Activated CD8-positive, alpha-beta T cell treated with anti-CD3 and anti-CD28 coated beads for 36 hours (primary cell): ENCODE results near the gene SMIM5. TPM values are rescaled to one million over a fixed set of nuclear protein-coding genes. Genes with fewer than 3 reads are reported as not detected.

Source experiments
- ATAC-seq: fragments of 200-7000 bp; cut with Tn5 transposase; one replicate; pipeline ENCODE4 v1.10.0; 2021; ENCODE audit warnings: mild to moderate bottlenecking, moderate library complexity
- CTCF ChIA-PET: fragments of 350-600 bp; sonication (Branson Sonifier 250); formaldehyde crosslinking; loops from one replicate; lab custom pipeline; 2021; ENCODE audit warnings: antibody characterized with exemption; lab: Charles Lee
- POLR2A ChIA-PET: fragments of 350-600 bp; sonication (Branson Sonifier 250); formaldehyde crosslinking; loops from one replicate; lab custom pipeline; 2021; ENCODE audit warnings: antibody characterized with exemption; lab: Charles Lee
- DNase-seq: peaks from one replicate; pipeline ENCODE4 v3.0.0-alpha.2; 2020
- H3K27ac Mint-ChIP-seq: one replicate; pipeline ENCODE4 v1.8.0; 2021; ENCODE audit warnings: mild to moderate bottlenecking, mixed read lengths
- H3K27me3 Mint-ChIP-seq: one replicate; pipeline ENCODE4 v1.8.0; 2021; ENCODE audit warnings: mixed read lengths
- H3K36me3 Mint-ChIP-seq: one replicate; pipeline ENCODE4 v1.8.0; 2021; ENCODE audit warnings: low read depth, mixed read lengths
- H3K4me1 Mint-ChIP-seq: one replicate; pipeline ENCODE4 v1.8.0; 2021; ENCODE audit warnings: low read depth, mixed read lengths
- H3K4me3 Mint-ChIP-seq: one replicate; pipeline ENCODE4 v1.8.0; 2021; ENCODE audit warnings: mild to moderate bottlenecking, moderate library complexity, mixed read lengths
- H3K9me3 Mint-ChIP-seq: one replicate; pipeline ENCODE4 v1.8.0; 2021; ENCODE audit warnings: mixed read lengths
- intact Hi-C: fragments of 100-400 bp; cut with micrococcal nuclease; formaldehyde crosslinking; loops from one replicate; pipeline ENCODE4 v1.10.0; 2022
- total RNA-seq, 2 experiments: library from RNA; stranded (reverse); gene quantifications; one replicate each; pipeline ENCODE4 v1.2.3, GENCODE V29; 2021
- TF ChIP-seq, protein P1 (sequence below): fragments of 200-600 bp; IDR thresholded peaks from one replicate; pipeline ENCODE4 v1.8.0; 2022; ENCODE audit warnings: antibody characterized with exemption, mild to moderate bottlenecking

Gene SMIM5
- total RNA-seq, 2 experiments from 2014 or later: 0.07 to 0.25 TPM

DNA sequence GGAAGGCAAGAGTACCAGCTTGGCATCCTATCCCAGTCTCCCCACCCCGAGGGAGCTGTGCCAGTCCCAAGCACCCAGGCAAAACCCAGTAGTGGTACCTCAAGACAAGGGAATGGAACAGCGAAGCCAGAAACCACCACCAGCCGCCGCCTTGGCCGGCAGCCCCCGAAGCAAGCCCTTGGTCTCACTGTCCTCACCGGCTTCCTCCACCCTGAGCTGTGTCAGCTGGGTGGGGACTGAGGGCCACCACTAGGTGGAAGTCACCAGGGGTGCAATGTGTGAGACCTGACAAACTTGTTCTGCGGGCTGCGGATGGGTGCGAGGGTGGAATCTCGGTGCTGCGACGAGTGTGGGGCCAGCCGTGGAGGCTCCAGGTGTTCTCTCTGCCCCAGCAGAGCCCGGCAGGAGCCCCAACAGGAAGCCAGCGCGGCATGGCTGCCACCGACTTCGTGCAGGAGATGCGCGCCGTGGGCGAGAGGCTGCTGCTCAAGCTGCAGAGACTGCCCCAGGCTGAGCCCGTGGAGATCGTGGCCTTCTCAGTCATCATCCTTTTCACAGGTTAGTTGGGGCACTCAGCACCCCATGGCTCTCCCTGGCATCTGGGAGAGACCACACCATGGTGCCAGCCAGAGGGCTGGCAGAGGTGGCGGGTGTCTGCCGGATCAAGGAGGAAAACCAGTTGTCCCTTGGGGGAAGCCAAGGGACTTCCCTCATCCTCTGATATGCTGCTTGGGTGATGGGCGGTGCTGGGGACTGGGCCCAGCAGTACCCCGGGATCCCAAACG, 6.7 kb downstream of the SMIM5 start:
- Mint-ChIP-seq H3K27me3 (no peaks in the 10 kb centered on the region), H3K36me3 (no peaks in the 10 kb centered on the region), H3K9me3 (no peaks in the 10 kb centered on the region), H3K4me3 (no peak overlapping the region), H3K4me1 (no peaks in the 10 kb centered on the region), H3K27ac (no peak overlapping the region)
- intact Hi-C loops: no loop called here
- DNase-seq (no peak), ATAC-seq (no peak)
- CTCF ChIA-PET: interaction anchor here (1.4 to 12.2 kb wide), 2 partner anchors 12 to 108 kb away, joined by 4 to 280 read pairs; no protein-coding TSS in a partner anchor
- TF ChIP-seq, protein P1, sequence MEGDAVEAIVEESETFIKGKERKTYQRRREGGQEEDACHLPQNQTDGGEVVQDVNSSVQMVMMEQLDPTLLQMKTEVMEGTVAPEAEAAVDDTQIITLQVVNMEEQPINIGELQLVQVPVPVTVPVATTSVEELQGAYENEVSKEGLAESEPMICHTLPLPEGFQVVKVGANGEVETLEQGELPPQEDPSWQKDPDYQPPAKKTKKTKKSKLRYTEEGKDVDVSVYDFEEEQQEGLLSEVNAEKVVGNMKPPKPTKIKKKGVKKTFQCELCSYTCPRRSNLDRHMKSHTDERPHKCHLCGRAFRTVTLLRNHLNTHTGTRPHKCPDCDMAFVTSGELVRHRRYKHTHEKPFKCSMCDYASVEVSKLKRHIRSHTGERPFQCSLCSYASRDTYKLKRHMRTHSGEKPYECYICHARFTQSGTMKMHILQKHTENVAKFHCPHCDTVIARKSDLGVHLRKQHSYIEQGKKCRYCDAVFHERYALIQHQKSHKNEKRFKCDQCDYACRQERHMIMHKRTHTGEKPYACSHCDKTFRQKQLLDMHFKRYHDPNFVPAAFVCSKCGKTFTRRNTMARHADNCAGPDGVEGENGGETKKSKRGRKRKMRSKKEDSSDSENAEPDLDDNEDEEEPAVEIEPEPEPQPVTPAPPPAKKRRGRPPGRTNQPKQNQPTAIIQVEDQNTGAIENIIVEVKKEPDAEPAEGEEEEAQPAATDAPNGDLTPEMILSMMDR: no peak
- POLR2A ChIA-PET: no interaction called here

DNA sequence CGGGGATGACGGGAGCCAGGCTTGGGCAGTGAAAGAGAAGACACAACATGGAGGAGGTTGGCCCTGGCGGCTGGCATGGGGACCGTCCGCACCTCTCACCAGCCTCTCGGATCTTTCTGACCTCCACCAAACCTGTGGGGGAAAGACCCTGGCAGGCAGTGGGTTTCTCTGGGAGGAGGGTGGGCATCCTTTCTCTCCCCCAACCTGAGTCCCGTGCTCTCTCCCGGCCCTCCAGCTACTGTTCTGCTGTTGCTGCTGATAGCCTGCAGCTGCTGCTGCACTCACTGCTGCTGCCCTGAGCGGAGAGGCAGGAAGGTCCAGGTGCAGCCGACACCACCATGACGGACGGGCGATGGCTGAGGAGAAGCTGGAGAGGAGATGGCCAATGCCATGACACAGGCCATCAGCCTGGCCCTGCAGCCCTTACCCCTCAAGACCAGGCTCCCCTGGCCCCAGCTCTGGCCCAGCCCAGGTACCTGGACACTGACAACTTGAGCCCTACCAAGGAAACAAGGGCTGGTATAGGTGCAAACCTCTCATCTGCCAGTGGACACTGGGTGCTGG, 7.4 kb downstream of the SMIM5 start:
- Mint-ChIP-seq H3K36me3 (no peaks in the 10 kb centered on the region), H3K4me1 (no peaks in the 10 kb centered on the region), H3K27me3 (no peaks in the 10 kb centered on the region), H3K27ac (no peak overlapping the region), H3K9me3 (no peaks in the 10 kb centered on the region), H3K4me3 (no peak overlapping the region)
- no peak for ATAC-seq
- TF ChIP-seq, protein P1: no peak
- intact Hi-C loops: no loop called here
- ChIA-PET POLR2A (interaction anchor here (1.9 kb wide), 1 partner anchor 31 kb away, joined by 4 read pairs; no protein-coding TSS in a partner anchor), CTCF (interaction anchor here (1.3 to 6.8 kb wide), 4 partner anchors 7 to 108 kb away, joined by 3 to 46 read pairs (median 14); partner anchors contain the start of gene SMIM5)
- no peak for DNase-seq

DNA sequence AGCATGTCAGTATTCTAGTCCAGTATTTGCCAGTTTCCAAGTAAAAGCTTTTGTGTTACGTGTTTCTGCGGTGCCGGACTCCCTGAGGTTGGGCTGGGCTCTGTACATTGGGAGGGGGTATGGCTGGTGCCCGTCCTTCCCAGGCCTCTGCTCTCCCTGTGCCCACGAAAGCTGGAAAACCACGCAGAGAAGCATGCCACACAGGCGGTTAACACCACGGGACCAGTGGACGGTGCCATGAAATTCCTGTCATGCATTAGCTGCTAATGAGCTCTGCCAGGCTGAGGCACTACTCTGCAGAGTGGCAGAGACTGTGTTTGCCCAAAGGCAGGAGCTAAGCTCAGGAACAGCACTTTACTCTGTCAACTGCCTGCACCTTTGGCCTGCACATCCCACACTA, 8.1 kb downstream of the SMIM5 start:
- Mint-ChIP-seq H3K9me3 (no peaks in the 10 kb centered on the region), H3K4me1 (peaks cover 4% of the 10 kb centered on the region), H3K36me3 (no peaks in the 10 kb centered on the region), H3K4me3 (no peak overlapping the region), H3K27me3 (no peaks in the 10 kb centered on the region), H3K27ac (no peak overlapping the region)
- intact Hi-C loops: no loop called here
- ChIA-PET CTCF (interaction anchor here (0.8 to 6.8 kb wide), 5 partner anchors 8 to 108 kb away, joined by 3 to 46 read pairs (median 4); partner anchors contain the start of genes RECQL5, SAP30BP and SMIM5), POLR2A (interaction anchor here (1.9 kb wide), 1 partner anchor 31 kb away, joined by 4 read pairs; no protein-coding TSS in a partner anchor)
- DNase-seq (no peak), ATAC-seq (no peak)
- TF ChIP-seq, protein P1: no peak

DNA sequence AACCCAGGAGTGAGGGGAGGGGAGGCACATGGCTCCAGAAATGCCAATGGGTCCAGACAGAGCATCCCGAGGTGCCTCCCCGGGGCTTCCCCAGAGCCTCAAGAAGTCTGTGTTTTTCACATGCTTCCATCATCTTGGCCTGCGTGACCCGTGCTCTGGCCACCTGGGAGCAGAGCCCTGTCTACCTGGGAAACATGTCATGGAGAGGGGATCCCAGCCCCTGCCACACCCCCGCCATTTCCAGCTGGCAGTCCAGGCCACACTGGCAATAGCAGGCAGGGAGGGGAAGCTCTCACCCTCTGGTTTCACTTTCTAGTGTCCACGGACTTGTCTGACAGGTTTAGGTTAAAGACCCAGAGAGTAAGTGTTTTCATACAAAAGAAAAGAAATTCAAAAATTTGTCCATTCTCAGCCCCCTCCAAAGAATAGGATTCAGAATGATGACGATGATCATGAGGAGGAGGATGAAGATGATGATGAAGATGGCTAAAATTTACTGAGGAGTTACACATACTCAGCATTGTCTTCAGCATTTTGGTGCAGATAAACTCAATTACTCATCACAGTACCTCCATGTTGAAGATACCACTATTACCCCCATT, 9.0 kb downstream of the SMIM5 start:
- Mint-ChIP-seq H3K27me3 (no peaks in the 10 kb centered on the region), H3K4me3 (no peak overlapping the region), H3K27ac (no peak overlapping the region), H3K4me1 (peaks cover 4% of the 10 kb centered on the region), H3K36me3 (no peaks in the 10 kb centered on the region), H3K9me3 (no peaks in the 10 kb centered on the region)
- POLR2A ChIA-PET: interaction anchor here (1.0 to 1.9 kb wide), 2 partner anchors 9 to 32 kb away, joined by 4 to 7 read pairs; partner anchors contain the start of gene SMIM5
- DNase-seq (no peak), ATAC-seq (no peak)
- TF ChIP-seq, protein P1: no peak
- intact Hi-C loops: no loop called here
- CTCF ChIA-PET: interaction anchor here (2.9 to 6.8 kb wide), 2 partner anchors 9 to 107 kb away, joined by 23 to 46 read pairs; partner anchors contain the start of gene SMIM5
